Lung (tissue), 12 donors: Measurements from ENCODE around the gene ACSM2A. TPM values are rescaled to one million over a fixed set of nuclear protein-coding genes. Genes with fewer than 3 reads are reported as not detected.
A peak's percentile ranks its signal among the peaks of the same experiment; 100 is the strongest.
"Not testable (repeated sequence)": the region's sequence is repeated elsewhere in the genome, so short reads cannot be mapped to it uniquely, and the experiment has no call there.

Experiments used
- ATAC-seq: fragments of 200-7000 bp; cut with Tn5 transposase; one replicate; pipeline ENCODE4 v1.9.1; 2020; ENCODE audit warnings: moderate number of reproducible peaks; ENCODE audit not compliant: insufficient read depth, low FRiP score
- DNase-seq, 3 donors: peaks; one replicate each; pipeline ENCODE4 v3.0.0-alpha.2; 2013 to 2017
- H3K27ac ChIP-seq, 2 donors: one replicate each; pipeline ENCODE4 v1.5.1; 2013; ENCODE audit warnings: mild to moderate bottlenecking in 2 of 2, moderate library complexity in 2 of 2, control low read depth in 1 of 2, inconsistent platforms in 1 of 2, low read depth in 1 of 2, low read length in 1 of 2
- H3K27me3 ChIP-seq, 3 donors: one replicate each; pipeline ENCODE4 v1.5.1; 2013; ENCODE audit warnings: low read length in 2 of 3; ENCODE audit not compliant: control insufficient read depth in 3 of 3, insufficient read depth in 3 of 3
- H3K36me3 ChIP-seq, 4 donors: one replicate each; pipeline ENCODE4 v1.5.1; 2013; ENCODE audit warnings: low read length in 4 of 4, mild to moderate bottlenecking in 1 of 4, moderate library complexity in 1 of 4; ENCODE audit not compliant: control insufficient read depth in 4 of 4, insufficient read depth in 4 of 4
- H3K4me1 ChIP-seq, 5 donors: one replicate each; pipeline ENCODE4 v1.5.1; 2013; ENCODE audit warnings: low read length in 5 of 5, mild to moderate bottlenecking in 2 of 5, moderate library complexity in 1 of 5; ENCODE audit not compliant: control insufficient read depth in 5 of 5, insufficient read depth in 5 of 5
- H3K4me3 ChIP-seq: one replicate; pipeline ENCODE4 v1.5.1; 2013; ENCODE audit warnings: mild to moderate bottlenecking, control low read depth, moderate library complexity
- H3K9ac ChIP-seq, 2 donors: one replicate each; pipeline ENCODE4 v1.5.1; 2013; ENCODE audit warnings: low read length in 2 of 2, control low read depth in 1 of 2; ENCODE audit not compliant: insufficient read depth in 1 of 2
- H3K9me3 ChIP-seq, 4 donors: one replicate each; pipeline ENCODE4 v1.5.1; 2013; ENCODE audit warnings: low read length in 3 of 4, mild to moderate bottlenecking in 1 of 4, moderate library complexity in 1 of 4; ENCODE audit not compliant: control insufficient read depth in 4 of 4, insufficient read depth in 3 of 4
- CTCF ChIP-seq: IDR thresholded peaks from 2 replicates; pipeline ENCODE4 v1.5.1; 2012; ENCODE audit warnings: mild to moderate bottlenecking; ENCODE audit errors: control extremely low read depth, extremely low read depth
- WGBS, 2 donors: extraction: QIAGEN DNeasy Blood & Tissue Kit; methylation state at CpG; one replicate each; pipeline ENCODE4 v1.1.7; 2013; 5-methylcytosine and 5-hydroxymethylcytosine counted together
- polyA plus RNA-seq, 2 donors: library from polyadenylated mRNA; stranded (reverse); fragments of 200-250 nt; gene quantifications; one replicate each; pipeline ENCODE4 v1.2.1, GENCODE V29; 2013
- total RNA-seq, 2 donors: library from RNA; depleted of rRNA in 1 of 2; stranded (reverse); fragments of >200 nt in 1 of 2; gene quantifications; one replicate each; pipeline ENCODE4 v1.2.1, GENCODE V29; 2014 to 2021
- donor health status: control.
- donor health status: control.
- donor health status: Bipolar disorder and iron deficiency.
- donor health status: healthy.
- donor health status: DM: yes; HTN: yes; CAD: no.

ACSM2A gene
- total and polyA plus RNA-seq, 4 donors = 0.05 TPM; not detected in 3

DNA sequence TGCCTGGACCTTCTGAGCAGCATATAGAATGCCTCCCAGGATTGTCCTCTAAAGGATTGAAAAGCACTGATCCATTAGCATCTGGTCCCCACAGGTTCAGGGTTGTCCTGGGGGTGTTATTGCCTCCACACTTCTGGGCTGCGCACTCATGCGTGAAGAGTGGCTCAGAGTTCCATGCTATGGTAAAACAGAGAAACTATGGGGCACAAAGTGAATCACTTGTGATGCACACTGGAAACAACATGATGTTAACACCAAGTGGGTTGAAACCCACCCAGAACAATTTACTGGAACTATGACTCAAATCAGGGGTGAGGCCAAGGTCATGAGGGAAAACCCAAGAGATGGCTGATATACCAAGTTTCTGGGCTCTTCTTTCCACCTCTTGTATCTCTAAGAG lies 18.6 kb downstream of the ACSM2A start:
- H3K4me3 ChIP-seq, H3K4me1 ChIP-seq, ATAC-seq, H3K27ac ChIP-seq, H3K9ac ChIP-seq, DNase-seq, H3K9me3 ChIP-seq, H3K36me3 ChIP-seq, H3K27me3 ChIP-seq: not testable (repeated sequence)
- whole genome bisulfite sequencing, 2 donors = 92 to 93% methylated on average over 2 of the region's 2 CpGs

GRCh38 chr16:20470732-20471131 lies 19.4 kb downstream of the ACSM2A start:
- not testable (repeated sequence) for DNase-seq, H3K4me3 ChIP-seq, H3K27me3 ChIP-seq, H3K9me3 ChIP-seq, H3K9ac ChIP-seq, H3K27ac ChIP-seq, H3K4me1 ChIP-seq, H3K36me3 ChIP-seq, ATAC-seq
- 84 to 86% methylated on average over 1 of the region's 1 CpG for WGBS, 2 donors

DNA sequence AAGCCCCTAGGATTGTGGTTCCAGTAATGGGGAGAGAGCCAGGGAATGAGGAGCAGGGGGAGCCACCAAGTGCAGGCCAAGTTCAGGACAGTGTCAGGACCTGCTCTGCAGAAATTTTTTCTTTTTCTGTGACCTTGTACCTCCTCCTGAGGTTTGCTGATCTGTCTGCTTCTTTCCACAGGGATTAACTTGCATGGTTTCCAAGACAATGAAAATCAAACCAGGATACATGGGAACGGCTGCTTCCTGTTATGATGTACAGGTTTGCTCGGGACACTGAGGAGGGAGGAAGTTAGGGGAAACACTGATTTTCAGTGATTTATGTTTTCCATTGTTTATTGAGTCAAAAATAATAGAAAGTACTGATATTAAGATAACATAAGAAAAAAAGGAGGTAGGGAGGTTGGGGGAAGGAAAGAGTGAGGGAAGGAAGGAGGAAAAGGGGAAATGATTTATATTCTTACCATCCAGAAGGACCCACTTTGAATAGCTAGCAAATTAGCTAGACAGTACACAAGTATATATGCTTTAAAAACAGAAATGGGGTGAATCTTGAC lies 25.9 kb downstream of the ACSM2A start:
- not testable (repeated sequence) for ATAC-seq, H3K9ac ChIP-seq, H3K4me1 ChIP-seq, H3K4me3 ChIP-seq, H3K9me3 ChIP-seq, H3K27ac ChIP-seq, H3K27me3 ChIP-seq, H3K36me3 ChIP-seq
- peak in 1 of 3 donors; percentile 3 for DNase-seq
- 19 to 39% methylated on average over 2 of the region's 2 CpGs for WGBS, 2 donors

DNA sequence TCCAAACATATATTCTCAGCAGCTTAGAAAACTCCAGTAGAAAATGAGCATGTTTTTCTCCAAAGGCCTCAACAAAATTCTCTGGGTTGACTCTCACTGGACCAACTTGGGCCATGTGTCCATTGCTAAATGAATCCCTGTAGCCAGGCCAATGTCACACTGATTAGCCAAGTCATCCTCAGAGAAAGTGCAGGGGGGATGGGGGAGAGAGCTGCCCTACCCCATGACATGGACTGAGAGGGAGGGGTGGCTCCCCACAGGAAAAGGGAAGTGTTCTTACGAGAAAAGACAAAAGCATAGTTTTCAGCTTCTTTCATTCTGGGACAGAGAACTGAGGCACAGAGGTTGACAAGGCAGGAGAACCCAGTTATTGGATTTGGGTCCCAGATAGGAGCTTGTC lies 32.7 kb downstream of the ACSM2A start:
- H3K27ac ChIP-seq, DNase-seq, H3K36me3 ChIP-seq, H3K27me3 ChIP-seq, H3K4me1 ChIP-seq, ATAC-seq, H3K9me3 ChIP-seq, H3K9ac ChIP-seq, H3K4me3 ChIP-seq: not testable (repeated sequence)
- 0 to 36% methylated on average over 1 of the region's 1 CpG for WGBS, 2 donors

DNA sequence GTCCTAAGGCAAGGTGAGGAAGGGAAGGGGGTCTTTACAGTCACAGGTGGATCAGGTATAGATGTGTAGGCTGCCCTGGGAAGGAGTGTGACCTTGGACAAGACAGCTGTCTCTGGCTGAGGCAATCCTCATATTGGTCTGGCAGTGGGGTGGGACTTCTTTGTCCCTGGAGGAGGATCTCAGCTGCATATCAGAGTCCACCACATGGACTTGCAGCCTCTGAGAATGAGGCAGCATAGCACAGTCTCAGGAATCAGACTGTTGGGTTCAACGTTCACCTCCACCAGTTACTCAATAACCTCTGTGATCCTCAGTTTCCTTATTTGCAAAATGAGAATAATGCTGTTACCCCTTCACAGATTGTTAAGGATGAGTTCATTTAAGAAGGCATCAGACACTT lies 33.4 kb downstream of the ACSM2A start:
- Histone ChIP-seq H3K4me3 (no peak overlapping the region), H3K27ac (no peak overlapping the region), H3K9me3 (no peaks in the 10 kb centered on the region), H3K36me3 (no peaks in the 10 kb centered on the region), H3K9ac (no peak overlapping the region), H3K4me1 (no peaks in the 10 kb centered on the region), H3K27me3 (no peaks in the 10 kb centered on the region)
- no peak for TF ChIP-seq CTCF
- 78 to 89% methylated on average over 1 of the region's 1 CpG for WGBS, 2 donors
- DNase-seq (no peak), ATAC-seq (no peak)
